SU-DHL-6 (cell line): ENCODE data around the gene FTL.

ENCODE experiments used
- H2AFZ ChIP-seq: fragments of 200-600 bp; sonication (generic); 2 replicates; pipeline ENCODE4 v1.6.1; 2014; ENCODE audit warnings: low read depth, mild to moderate bottlenecking, moderate library complexity, mixed read lengths, antibody characterized with exemption, low read length; ENCODE audit not compliant: severe bottlenecking
- H3F3A ChIP-seq: fragments of 200-600 bp; shearing (Covaris generic); 2 replicates; pipeline ENCODE4 v1.6.0; 2016; ENCODE audit warnings: antibody characterized with exemption, mild to moderate bottlenecking; ENCODE audit not compliant: insufficient read depth
- H3K27ac ChIP-seq: fragments of 200-600 bp; sonication (generic); 2 replicates; pipeline ENCODE4 v1.5.1; 2016; ENCODE audit warnings: low read depth, mild to moderate bottlenecking, low read length, moderate library complexity, mixed read lengths
- H3K27me3 ChIP-seq: fragments of 200-600 bp; sonication (generic), shearing (Covaris generic); 2 replicates; pipeline ENCODE4 v1.6.0; 2014; ENCODE audit warnings: mild to moderate bottlenecking, low read length
- H3K36me3 ChIP-seq: fragments of 200-600 bp; sonication (generic); 2 replicates; pipeline ENCODE4 v1.6.1; 2014; ENCODE audit warnings: mild to moderate bottlenecking, low read length, mixed read lengths
- H3K4me2 ChIP-seq: fragments of 300-600, 200-600 bp; shearing (Covaris generic), sonication (generic); 2 replicates; pipeline ENCODE4 v1.6.0; 2014; ENCODE audit warnings: low read length, low read depth, mild to moderate bottlenecking; ENCODE audit not compliant: poor library complexity, severe bottlenecking
- H3K4me3 ChIP-seq: fragments of 200-600 bp; sonication (generic); 2 replicates; pipeline ENCODE4 v1.5.1; 2014; ENCODE audit warnings: antibody characterized with exemption, low read length, mild to moderate bottlenecking, mixed read lengths; ENCODE audit not compliant: insufficient read depth, poor library complexity, severe bottlenecking
- H3K79me2 ChIP-seq: fragments of 200-600 bp; sonication (generic); 2 replicates; pipeline ENCODE4 v1.6.1; 2014; ENCODE audit warnings: mild to moderate bottlenecking, low read length, moderate library complexity; ENCODE audit not compliant: insufficient read depth
- H3K9ac ChIP-seq: fragments of 200-600 bp; sonication (generic); 2 replicates; pipeline ENCODE4 v1.7.0; 2014; ENCODE audit warnings: mild to moderate bottlenecking, low read length
- H3K9me2 ChIP-seq: fragments of 200-600 bp; sonication (generic); replicated peaks from 2 replicates; pipeline ENCODE4 v1.6.1; 2014; ENCODE audit warnings: low read length; ENCODE audit not compliant: insufficient read depth
- H3K9me3 ChIP-seq: fragments of 200-600 bp; sonication (generic); 2 replicates; pipeline ENCODE4 v1.6.1; 2014; ENCODE audit warnings: low read length, mixed read lengths; ENCODE audit not compliant: insufficient read depth
- H4K20me1 ChIP-seq: fragments of 200-600 bp; sonication (generic); 2 replicates; pipeline ENCODE4 v1.6.1; 2014; ENCODE audit warnings: low read depth, mild to moderate bottlenecking, antibody characterized with exemption, low read length, moderate library complexity, mixed read lengths
- EZH2phosphoT487 ChIP-seq: fragments of 200-600 bp; sonication (generic), shearing (Covaris generic); conservative IDR thresholded peaks from 2 replicates; pipeline ENCODE4 v1.6.1; 2018; ENCODE audit warnings: mild to moderate bottlenecking, antibody characterized with exemption, low read length, moderate library complexity, mixed read lengths
- TF ChIP-seq, protein P1 (sequence below): fragments of 200-600 bp; sonication (generic); IDR thresholded peaks from one replicate; pipeline ENCODE4 v1.5.1; 2017; ENCODE audit warnings: antibody characterized with exemption, mild to moderate bottlenecking, low read length, moderate library complexity; ENCODE audit not compliant: insufficient read depth, poor library complexity, severe bottlenecking

Gene FTL

DNA sequence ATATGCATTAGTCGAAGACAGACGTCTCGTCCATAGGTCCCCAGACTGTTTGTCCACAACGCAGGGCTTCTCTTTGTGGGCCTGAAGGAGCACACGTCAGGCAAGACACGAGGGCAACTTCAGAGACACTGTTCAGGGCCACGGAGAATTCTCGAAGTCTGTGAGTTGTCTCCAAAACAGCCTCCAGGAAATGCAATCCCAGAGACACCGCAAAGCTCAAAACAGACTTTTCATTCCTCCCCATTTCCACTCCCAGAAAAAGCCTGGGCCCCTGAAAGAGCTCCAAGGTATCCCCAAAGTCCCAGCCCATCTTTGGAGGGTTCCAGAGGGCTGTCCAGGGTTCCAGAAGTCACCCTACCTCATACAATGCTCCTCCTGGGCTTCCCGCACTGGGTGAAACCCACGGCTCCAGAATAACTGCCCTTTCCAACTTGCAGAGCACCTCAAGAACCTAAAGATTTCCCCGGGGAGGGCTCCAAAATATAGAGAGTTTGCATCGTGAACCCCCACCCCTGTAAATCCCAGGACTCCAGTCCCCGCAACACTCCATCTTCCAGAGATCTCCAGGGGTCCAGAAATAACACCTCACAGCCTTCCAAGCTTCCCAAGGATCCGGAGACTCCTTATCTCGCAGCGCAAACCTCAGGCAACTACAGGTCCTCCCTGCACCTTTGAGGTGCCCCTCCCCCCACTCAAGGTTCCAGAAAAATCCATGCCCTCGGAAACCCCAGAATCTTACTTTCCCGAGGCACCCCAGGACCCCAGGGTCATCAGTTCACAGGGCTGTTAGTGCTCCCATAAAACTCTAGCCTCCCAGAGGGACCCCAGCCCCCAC, 687 bp upstream of the FTL start:
- TF ChIP-seq, protein P1, sequence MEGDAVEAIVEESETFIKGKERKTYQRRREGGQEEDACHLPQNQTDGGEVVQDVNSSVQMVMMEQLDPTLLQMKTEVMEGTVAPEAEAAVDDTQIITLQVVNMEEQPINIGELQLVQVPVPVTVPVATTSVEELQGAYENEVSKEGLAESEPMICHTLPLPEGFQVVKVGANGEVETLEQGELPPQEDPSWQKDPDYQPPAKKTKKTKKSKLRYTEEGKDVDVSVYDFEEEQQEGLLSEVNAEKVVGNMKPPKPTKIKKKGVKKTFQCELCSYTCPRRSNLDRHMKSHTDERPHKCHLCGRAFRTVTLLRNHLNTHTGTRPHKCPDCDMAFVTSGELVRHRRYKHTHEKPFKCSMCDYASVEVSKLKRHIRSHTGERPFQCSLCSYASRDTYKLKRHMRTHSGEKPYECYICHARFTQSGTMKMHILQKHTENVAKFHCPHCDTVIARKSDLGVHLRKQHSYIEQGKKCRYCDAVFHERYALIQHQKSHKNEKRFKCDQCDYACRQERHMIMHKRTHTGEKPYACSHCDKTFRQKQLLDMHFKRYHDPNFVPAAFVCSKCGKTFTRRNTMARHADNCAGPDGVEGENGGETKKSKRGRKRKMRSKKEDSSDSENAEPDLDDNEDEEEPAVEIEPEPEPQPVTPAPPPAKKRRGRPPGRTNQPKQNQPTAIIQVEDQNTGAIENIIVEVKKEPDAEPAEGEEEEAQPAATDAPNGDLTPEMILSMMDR = no peak
- TF ChIP-seq EZH2phosphoT487 = no peak
- H3F3A ChIP-seq = peaks cover 51% of the 10 kb centered on the region
- H3K9ac ChIP-seq = peak overlapping the region; percentile 62
- no peaks in the 10 kb centered on the region for H3K27me3 ChIP-seq
- no peaks in the 10 kb centered on the region for H3K9me2 ChIP-seq
- H3K27ac ChIP-seq = peak overlapping the region; percentile 91
- H3K36me3 ChIP-seq = no peaks in the 10 kb centered on the region
- no peaks in the 10 kb centered on the region for H4K20me1 ChIP-seq
- H2AFZ ChIP-seq = peak overlapping the region; percentile 15
- H3K9me3 ChIP-seq = no peaks in the 10 kb centered on the region
- H3K79me2 ChIP-seq = peaks cover 14% of the 10 kb centered on the region
- peak overlapping the region; percentile 50 for H3K4me3 ChIP-seq
- peak overlapping the region; percentile 87 for H3K4me2 ChIP-seq

DNA sequence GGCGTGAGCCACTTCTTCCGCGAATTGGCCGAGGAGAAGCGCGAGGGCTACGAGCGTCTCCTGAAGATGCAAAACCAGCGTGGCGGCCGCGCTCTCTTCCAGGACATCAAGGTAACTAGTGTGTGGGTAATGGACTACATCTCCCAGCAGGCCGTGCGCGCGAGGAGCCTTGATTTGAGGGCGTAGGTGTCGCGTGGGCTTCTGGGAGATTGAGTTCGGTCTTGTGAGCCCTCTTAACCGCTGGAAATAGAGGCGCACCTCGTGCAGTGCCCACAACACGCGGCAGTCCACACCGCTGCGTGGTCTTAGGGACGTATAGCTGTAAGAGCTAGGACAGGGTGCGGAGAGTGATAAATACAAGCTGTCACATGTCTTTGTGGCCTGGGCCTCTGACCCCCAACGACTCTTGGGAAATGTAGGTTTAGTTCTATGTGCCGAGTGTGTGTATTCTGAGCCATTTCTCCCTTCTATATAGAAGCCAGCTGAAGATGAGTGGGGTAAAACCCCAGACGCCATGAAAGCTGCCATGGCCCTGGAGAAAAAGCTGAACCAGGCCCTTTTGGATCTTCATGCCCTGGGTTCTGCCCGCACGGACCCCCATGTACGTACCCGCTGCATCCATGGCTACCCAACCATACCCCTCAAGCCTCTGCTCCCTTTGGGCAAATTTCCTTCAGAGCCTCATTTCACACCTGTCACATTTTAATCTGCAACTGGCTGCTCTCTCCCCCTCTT, 864 bp downstream of the FTL start:
- H3K79me2 ChIP-seq = peaks cover 14% of the 10 kb centered on the region
- no peak overlapping the region for H2AFZ ChIP-seq
- H3K36me3 ChIP-seq = no peaks in the 10 kb centered on the region
- H3F3A ChIP-seq = peaks cover 46% of the 10 kb centered on the region
- no peaks in the 10 kb centered on the region for H3K27me3 ChIP-seq
- H3K9me2 ChIP-seq = no peaks in the 10 kb centered on the region
- no peaks in the 10 kb centered on the region for H4K20me1 ChIP-seq
- TF ChIP-seq EZH2phosphoT487 = no peak
- peak overlapping the region; percentile 73 for H3K9ac ChIP-seq
- H3K9me3 ChIP-seq = no peaks in the 10 kb centered on the region
- peak overlapping the region; percentile 61 for H3K27ac ChIP-seq
- peak overlapping the region; percentile 77 for H3K4me2 ChIP-seq
- H3K4me3 ChIP-seq = peak overlapping the region; percentile 72

DNA sequence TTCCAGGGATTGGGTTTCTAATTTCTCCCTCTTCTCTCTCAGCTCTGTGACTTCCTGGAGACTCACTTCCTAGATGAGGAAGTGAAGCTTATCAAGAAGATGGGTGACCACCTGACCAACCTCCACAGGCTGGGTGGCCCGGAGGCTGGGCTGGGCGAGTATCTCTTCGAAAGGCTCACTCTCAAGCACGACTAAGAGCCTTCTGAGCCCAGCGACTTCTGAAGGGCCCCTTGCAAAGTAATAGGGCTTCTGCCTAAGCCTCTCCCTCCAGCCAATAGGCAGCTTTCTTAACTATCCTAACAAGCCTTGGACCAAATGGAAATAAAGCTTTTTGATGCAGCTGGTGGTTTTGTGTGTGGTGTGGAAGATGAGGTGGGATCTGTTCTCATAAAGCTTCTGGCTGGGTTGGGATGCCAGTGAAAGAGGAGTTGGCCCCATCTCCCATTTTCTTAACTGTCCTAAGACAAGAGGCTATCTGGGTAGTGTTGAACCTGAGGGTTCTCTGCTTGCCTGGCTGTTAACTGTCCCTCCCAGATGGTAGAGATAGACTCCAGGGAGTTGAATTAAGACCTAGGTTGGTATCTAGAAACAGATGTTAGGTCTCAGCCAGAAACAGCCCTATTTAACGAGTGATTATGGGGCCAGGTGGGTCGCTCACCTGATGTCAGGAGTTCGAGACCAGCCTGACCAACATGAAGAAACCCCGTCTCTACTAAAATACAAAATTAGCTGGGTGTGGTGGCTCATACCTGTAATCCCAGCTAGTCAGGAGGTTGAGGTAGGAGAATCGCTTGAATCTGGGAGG, 1.6 kb downstream of the FTL start:
- no peaks in the 10 kb centered on the region for H3K27me3 ChIP-seq
- H3K36me3 ChIP-seq = no peaks in the 10 kb centered on the region
- H3K4me3 ChIP-seq = peak overlapping the region; percentile 72
- peak overlapping the region; percentile 61; the same call in 1 of the 2 replicates for H3K27ac ChIP-seq
- H2AFZ ChIP-seq = no peak overlapping the region
- H3K79me2 ChIP-seq = peaks cover 14% of the 10 kb centered on the region
- peak overlapping the region; percentile 73 for H3K9ac ChIP-seq
- H3K9me2 ChIP-seq = no peaks in the 10 kb centered on the region
- H4K20me1 ChIP-seq = no peaks in the 10 kb centered on the region
- peaks cover 48% of the 10 kb centered on the region for H3F3A ChIP-seq
- H3K4me2 ChIP-seq = peak overlapping the region; percentile 77
- TF ChIP-seq, protein P1 = no peak
- no peak for TF ChIP-seq EZH2phosphoT487
- H3K9me3 ChIP-seq = no peaks in the 10 kb centered on the region
